H1 (cell line): ENCODE measurements around the gene SNHG17. TPM values are rescaled to one million over a fixed set of nuclear protein-coding genes. Genes with fewer than 3 reads are reported as not detected.

Experiments
- CTCF ChIA-PET: fragments of 300-600 bp; sonication (Branson Sonifier 250); formaldehyde crosslinking; loops from one replicate; lab custom pipeline; 2021; ENCODE audit not compliant: partially characterized antibody; lab: Charles Lee
- POLR2A ChIA-PET: fragments of 300-600 bp; sonication (Branson Sonifier 250); formaldehyde crosslinking; loops from one replicate; lab custom pipeline; 2021; ENCODE audit warnings: inconsistent platforms; ENCODE audit not compliant: partially characterized antibody; lab: Charles Lee
- DNase-seq, 2 experiments: peaks; one replicate each; pipeline versions ENCODE4 v3.0.0 to v3.0.0-alpha.2; 2010 to 2022; ENCODE audit warnings: low spot score in 2 of 2, low read depth in 1 of 2, mixed read lengths in 1 of 2
- FAIRE-seq: peaks from 2 replicates; lab custom pipeline; 2011; peaks lifted over from hg19 to GRCh38; lab: Jason Lieb, UNC
- H2AFZ ChIP-seq: 2 replicates; pipeline ENCODE4 v1.8.1; 2012; ENCODE audit warnings: low read length, inconsistent platforms
- H2AK5ac ChIP-seq: 2 replicates; pipeline ENCODE4 v1.6.1; 2013; ENCODE audit warnings: low read depth, low read length
- H2BK120ac ChIP-seq: replicated peaks from 2 replicates; pipeline ENCODE3; 2013; ENCODE audit warnings: low read depth, low read length, inconsistent platforms
- H2BK12ac ChIP-seq: 2 replicates; pipeline ENCODE4 v1.6.1; 2013; ENCODE audit warnings: low read depth, low read length
- H2BK15ac ChIP-seq: 2 replicates; pipeline ENCODE4 v1.6.1; 2013; ENCODE audit warnings: low read length
- H2BK20ac ChIP-seq: 2 replicates; pipeline ENCODE4 v1.6.1; 2013; ENCODE audit warnings: low read length
- H2BK5ac ChIP-seq: 2 replicates; pipeline ENCODE4 v1.6.1; 2013; ENCODE audit warnings: low read depth, low read length
- H3K14ac ChIP-seq: 2 replicates; pipeline ENCODE4 v1.6.1; 2013; ENCODE audit warnings: inconsistent platforms; ENCODE audit not compliant: insufficient read length
- H3K18ac ChIP-seq: 2 replicates; pipeline ENCODE4 v1.6.1; 2013; ENCODE audit warnings: low read length; ENCODE audit errors: extremely low read depth
- H3K23ac ChIP-seq: 2 replicates; pipeline ENCODE4 v1.6.1; 2013; ENCODE audit warnings: inconsistent platforms; ENCODE audit not compliant: insufficient read length
- H3K23me2 ChIP-seq: 2 replicates; pipeline ENCODE4 v1.6.1; 2013; ENCODE audit warnings: low read depth, low read length
- H3K27ac ChIP-seq: 2 replicates; pipeline ENCODE4 v1.6.1; 2011; ENCODE audit warnings: low read depth, low read length, inconsistent platforms
- H3K27me3 ChIP-seq, 4 experiments: replicated peaks in 1 of 4; 1 replicate in 1 of 4; 2 replicates in 3 of 4; pipeline versions ENCODE4 v1.6.1 to v1.8.1; 2011 to 2013; ENCODE audit warnings: low read length in 3 of 4, mild to moderate bottlenecking in 3 of 4, inconsistent platforms in 2 of 4, mixed read lengths in 2 of 4, moderate library complexity in 1 of 4; ENCODE audit not compliant: control insufficient read depth in 3 of 4, insufficient read depth in 3 of 4; ENCODE audit errors: extremely low read depth in 1 of 4
- H3K36me3 ChIP-seq, 4 experiments: 2 replicates each; pipeline versions ENCODE4 v1.6.1 to v1.8.1; 2011 to 2013; ENCODE audit warnings: mild to moderate bottlenecking in 4 of 4, low read length in 3 of 4, moderate library complexity in 2 of 4, control low read depth in 1 of 4, inconsistent platforms in 1 of 4; ENCODE audit not compliant: insufficient read depth in 4 of 4, control insufficient read depth in 2 of 4
- H3K4ac ChIP-seq: replicated peaks from 2 replicates; pipeline ENCODE3; 2013; ENCODE audit warnings: low read length, low read depth, mixed read lengths, inconsistent platforms; ENCODE audit not compliant: insufficient read length
- H3K4me1 ChIP-seq, 4 experiments: replicated peaks in 1 of 4; 1 replicate in 1 of 4; 2 replicates in 3 of 4; pipeline versions ENCODE4 v1.6.1 to v1.8.1; 2011 to 2013; ENCODE audit warnings: low read length in 3 of 4, inconsistent platforms in 2 of 4, mixed read lengths in 1 of 4; ENCODE audit not compliant: insufficient read depth in 4 of 4, control insufficient read depth in 3 of 4
- H3K4me2 ChIP-seq, 2 experiments: 2 replicates each; pipeline versions ENCODE4 v1.6.1 to v1.8.1; 2011 to 2013; ENCODE audit warnings: low read depth in 2 of 2, low read length in 2 of 2, control low read depth in 1 of 2, inconsistent platforms in 1 of 2, mild to moderate bottlenecking in 1 of 2; ENCODE audit not compliant: insufficient read depth in 1 of 2
- H3K4me3 ChIP-seq, 4 experiments: fragments of 200-600, 300-600 bp in 1 of 4; sonication (generic), shearing (Covaris generic), sonication (Bioruptor Twin) in 1 of 4; 2 replicates each; pipeline versions ENCODE4 v1.5.1 to v1.8.1; 2011 to 2016; ENCODE audit warnings: low read length in 4 of 4, low read depth in 3 of 4, control low read depth in 2 of 4, inconsistent platforms in 2 of 4, mild to moderate bottlenecking in 2 of 4, mixed read lengths in 1 of 4, moderate library complexity in 1 of 4; ENCODE audit not compliant: insufficient read depth in 2 of 4; ENCODE audit errors: extremely low read depth in 1 of 4
- H3K56ac ChIP-seq: replicated peaks from 2 replicates; pipeline ENCODE3; 2013; ENCODE audit warnings: low read depth, mild to moderate bottlenecking, mixed read lengths, low read length, inconsistent platforms; ENCODE audit not compliant: insufficient read length
- H3K79me1 ChIP-seq: 2 replicates; pipeline ENCODE4 v1.6.1; 2013; ENCODE audit warnings: low read depth, low read length, control low read depth
- H3K79me2 ChIP-seq, 2 experiments: 2 replicates each; pipeline versions ENCODE4 v1.6.1 to v1.8.1; 2012 to 2013; ENCODE audit warnings: low read length in 2 of 2, mild to moderate bottlenecking in 2 of 2, inconsistent platforms in 1 of 2; ENCODE audit not compliant: insufficient read depth in 2 of 2, control insufficient read depth in 1 of 2
- H3K9ac ChIP-seq, 4 experiments: replicated peaks in 1 of 4; 1 replicate in 1 of 4; 2 replicates in 3 of 4; pipeline versions ENCODE4 v1.6.1 to v1.8.1; 2011 to 2013; ENCODE audit warnings: low read depth in 3 of 4, low read length in 3 of 4, control low read depth in 2 of 4, mild to moderate bottlenecking in 2 of 4, moderate library complexity in 2 of 4, inconsistent platforms in 1 of 4; ENCODE audit errors: extremely low read depth in 1 of 4
- H3K9me3 ChIP-seq, 2 experiments: 2 replicates each; pipeline versions ENCODE4 v1.6.1 to v1.8.1; 2012 to 2013; ENCODE audit warnings: mild to moderate bottlenecking in 2 of 2, moderate library complexity in 2 of 2, control low read depth in 1 of 2, inconsistent platforms in 1 of 2, low read depth in 1 of 2, low read length in 1 of 2, mixed read lengths in 1 of 2; ENCODE audit not compliant: insufficient read depth in 2 of 2
- H4K20me1 ChIP-seq, 2 experiments: replicated peaks in 1 of 2; 2 replicates each; pipeline versions ENCODE3 to v1.8.1; 2011 to 2013; ENCODE audit warnings: inconsistent platforms in 2 of 2, low read length in 2 of 2, mild to moderate bottlenecking in 1 of 2; ENCODE audit not compliant: insufficient read depth in 2 of 2, control insufficient read depth in 1 of 2
- H4K5ac ChIP-seq: 2 replicates; pipeline ENCODE4 v1.6.1; 2013; ENCODE audit warnings: low read length, low read depth, mixed read lengths, inconsistent platforms; ENCODE audit not compliant: insufficient read length
- H4K8ac ChIP-seq: 2 replicates; pipeline ENCODE4 v1.8.0; 2013; ENCODE audit warnings: mild to moderate bottlenecking, moderate library complexity, low read length, inconsistent platforms; ENCODE audit not compliant: insufficient read depth; ENCODE audit errors: extremely low read depth
- H4K91ac ChIP-seq: replicated peaks from 2 replicates; pipeline ENCODE3; 2013; ENCODE audit warnings: low read length, mixed read lengths, inconsistent platforms; ENCODE audit not compliant: insufficient read length
- ATF2 ChIP-seq: IDR thresholded peaks from 2 replicates; pipeline ENCODE4 v1.6.1; 2012; ENCODE audit warnings: low read length, inconsistent platforms
- ATF3 ChIP-seq: IDR thresholded peaks from 2 replicates; pipeline ENCODE4 v1.6.1; 2011; ENCODE audit warnings: low read depth, mild to moderate bottlenecking, low read length; ENCODE audit not compliant: insufficient read depth
- BCL11A ChIP-seq, 2 experiments: IDR thresholded peaks; one replicate each; pipeline ENCODE4 v1.6.1; 2011; ENCODE audit warnings: low read depth in 2 of 2, low read length in 2 of 2, mild to moderate bottlenecking in 2 of 2
- CTBP2 ChIP-seq: IDR thresholded peaks from 2 replicates; pipeline ENCODE4 v1.7.0; 2011; ENCODE audit warnings: borderline replicate concordance, mild to moderate bottlenecking, moderate library complexity, mixed read lengths, low read length; ENCODE audit not compliant: insufficient read depth, insufficient read length
- GTF2F1 ChIP-seq: IDR thresholded peaks from 2 replicates; pipeline ENCODE4 v1.6.1; 2012; ENCODE audit warnings: low read depth, low read length, improper control_type of control experiment, borderline replicate concordance
- HDAC6 ChIP-seq: IDR thresholded peaks from one replicate; pipeline ENCODE4 v1.7.1; 2012; ENCODE audit warnings: low read depth, mild to moderate bottlenecking, inconsistent platforms, low read length, moderate library complexity
- JUND ChIP-seq: IDR thresholded peaks from 2 replicates; pipeline ENCODE4 v1.6.1; 2011; ENCODE audit warnings: mild to moderate bottlenecking, improper control_type of control experiment, low read length
- POLR2A ChIP-seq, 2 experiments: IDR thresholded peaks; 1 replicate in 1 of 2; 2 replicates in 1 of 2; pipeline ENCODE4 v1.6.1; 2011; ENCODE audit warnings: low read depth in 2 of 2, low read length in 2 of 2, mild to moderate bottlenecking in 2 of 2; ENCODE audit errors: control extremely low read depth in 1 of 2
- RXRA ChIP-seq: IDR thresholded peaks from 2 replicates; pipeline ENCODE4 v1.6.1; 2011; ENCODE audit warnings: low read depth, mild to moderate bottlenecking, low read length, moderate library complexity; ENCODE audit not compliant: insufficient read depth
- SAP30 ChIP-seq: fragments of 300-600 bp; sonication (generic); IDR thresholded peaks from 2 replicates; pipeline ENCODE4 v1.7.1; 2012; ENCODE audit warnings: low read length, moderate library complexity, mild to moderate bottlenecking, inconsistent platforms; ENCODE audit not compliant: insufficient read depth, insufficient replicate concordance
- WGBS, 2 experiments: shearing (Covaris generic) in 1 of 2; methylation state at CpG; one replicate each; pipeline versions ENCODE4 v1.1.6 to v1.1.7; 2013 to 2015; ENCODE audit warnings: low lambda C conversion rate in 2 of 2, mixed read lengths in 2 of 2, inconsistent platforms in 1 of 2, low coverage in 1 of 2, missing lambda C conversion rate in 1 of 2; ENCODE audit not compliant: insufficient replicate concordance in 2 of 2, insufficient coverage in 1 of 2, insufficient read length in 1 of 2; ENCODE audit errors: extremely low coverage in 1 of 2, missing lambda C conversion rate in 1 of 2; 5-methylcytosine and 5-hydroxymethylcytosine counted together
- polyA plus RNA-seq, 7 experiments: library from polyadenylated mRNA; depleted of rRNA in 3 of 7; stranded (reverse) in 5 of 7; unstranded in 2 of 7; fragments of >200 nt in 5 of 7; fragments of 200-250 nt in 2 of 7; gene quantifications; 1 replicate in 5 of 7; 2 replicates in 1 of 7; 4 replicates in 1 of 7; pipeline versions ENCODE4 v1.2.1 to v1.2.3, GENCODE V29; 2011 to 2013; ENCODE audit warnings: missing spikeins in 2 of 7, mixed read lengths in 2 of 7
- total RNA-seq: library from RNA; stranded (reverse); fragmentation: NEBNext Ultra II Directional; extraction: Animal tissue kit (Norgen Biotek cat#: 25700); gene quantifications from 2 replicates; pipeline ENCODE4 v1.2.1, GENCODE V29; 2021

The SNHG17 gene
- total and polyA plus RNA-seq, 2 of the 8 experiments (the other 6 are each of a cell fraction or from before 2014, with no cell fraction given): 59.4 to 59.8 TPM

GRCh38 chr20:38473367-38473795 is 38.3 kb upstream of the SNHG17 start:
- CTCF ChIA-PET: interaction anchor here (0.6 to 7.9 kb wide), 17 partner anchors 9 to 186 kb away, joined by 3 to 60 read pairs (median 5); partner anchors contain the start of gene SNHG17
- 25% methylated on average over 10 of the region's 10 CpGs; no CpG with 5 or more reads in 1 of the 2 experiments for WGBS, 2 experiments
- TF ChIP-seq JUND (no peak), GTF2F1 (no peak), SAP30 (peak; percentile 0), ATF2 (no peak), POLR2A (IDR thresholded peaks at IDR 0.05; ENCODE audit: control extremely low read depth in 1 of 2, low read depth in 2 of 2, low read length in 2 of 2) (no peak), ATF3 (no peak), BCL11A (IDR thresholded peaks at IDR 0.05; ENCODE audit: low read depth in 2 of 2, low read length in 2 of 2) (no peak), RXRA (no peak), CTBP2 (no peak), HDAC6 (no peak)

More at GRCh38 chr20:38473367-38473795, 38.3 kb upstream of the SNHG17 start:
- Histone ChIP-seq H2AFZ (no peak overlapping the region), H2AK5ac (no peak overlapping the region), H2BK15ac (no peak overlapping the region), H3K9ac (peak overlapping the region in 3 of 4 experiments; percentile 35 to 80 (median 75); a peak in 6 of 7 replicates), H2BK20ac (no peak overlapping the region), H4K20me1 (peaks cover 4 to 11% of the 10 kb centered on the region in 2 experiments), H3K79me1 (peaks cover 12% of the 10 kb centered on the region; the same call in 1 of the 2 replicates), H3K14ac (no peak overlapping the region), H3K36me3 (no peaks in the 10 kb centered on the region), H3K23ac (no peak overlapping the region), H2BK12ac (no peak overlapping the region), H3K27me3 (no peaks in the 10 kb centered on the region; a peak in 1 of 7 replicates), H3K23me2 (peaks cover 5% of the 10 kb centered on the region), H3K79me2 (peaks cover 25 to 50% of the 10 kb centered on the region in 2 experiments), H4K8ac (no peak overlapping the region), H3K9me3 (no peaks in the 10 kb centered on the region), H2BK5ac (0 out of 2 replicates have a peak overlapping the region, but pooled peaks have one; percentile 55), H3K4ac (no peak overlapping the region), H3K4me2 (peak overlapping the region; percentile 88 to 89), H3K4me1 (peaks cover 0 to 8% (median 4%) of the 10 kb centered on the region in 4 experiments; a peak in 6 of 7 replicates), H2BK120ac (no peak overlapping the region), H4K5ac (no peak overlapping the region), H3K27ac (no peak overlapping the region), H3K56ac (no peak overlapping the region), H3K18ac (no peak overlapping the region), H3K4me3 (peak overlapping the region; percentile 69 to 92 (median 79)), H4K91ac (no peak overlapping the region)
- no peak for FAIRE-seq
- POLR2A ChIA-PET: interaction anchor here (0.8 to 7.0 kb wide), 14 partner anchors 9 to 100 kb away, joined by 3 to 73 read pairs (median 7); partner anchors contain the start of gene SNHG17
- no peak for DNase-seq
